Memory B cell (primary cell): ENCODE data around the gene NEBL.

Experiments used
- ATAC-seq: fragments of 150-1000 bp; cut with Tn5 transposase; 2 replicates; pipeline ENCODE4 v1.10.0; 2021; ENCODE audit warnings: low read depth, mild to moderate bottlenecking, moderate library complexity
- DNase-seq, 2 donors: peaks; one replicate each; pipeline ENCODE4 v3.0.0; 2022; ENCODE audit warnings: low spot score in 2 of 2
- H3K27ac Mint-ChIP-seq: one replicate; pipeline ENCODE4 v1.8.0; 2022; ENCODE audit warnings: mild to moderate bottlenecking, moderate library complexity, mixed read lengths
- H3K27me3 Mint-ChIP-seq: one replicate; pipeline ENCODE4 v1.8.0; 2022; ENCODE audit warnings: mixed read lengths
- H3K36me3 Mint-ChIP-seq: one replicate; pipeline ENCODE4 v1.8.0; 2022; ENCODE audit warnings: mild to moderate bottlenecking, mixed read lengths
- H3K4me1 Mint-ChIP-seq: one replicate; pipeline ENCODE4 v1.8.0; 2022; ENCODE audit warnings: mixed read lengths
- H3K4me3 Mint-ChIP-seq: one replicate; pipeline ENCODE4 v1.8.0; 2022; ENCODE audit warnings: mild to moderate bottlenecking, moderate library complexity, mixed read lengths
- H3K9me3 Mint-ChIP-seq: one replicate; pipeline ENCODE4 v1.8.0; 2022; ENCODE audit warnings: mixed read lengths

NEBL gene

DNA sequence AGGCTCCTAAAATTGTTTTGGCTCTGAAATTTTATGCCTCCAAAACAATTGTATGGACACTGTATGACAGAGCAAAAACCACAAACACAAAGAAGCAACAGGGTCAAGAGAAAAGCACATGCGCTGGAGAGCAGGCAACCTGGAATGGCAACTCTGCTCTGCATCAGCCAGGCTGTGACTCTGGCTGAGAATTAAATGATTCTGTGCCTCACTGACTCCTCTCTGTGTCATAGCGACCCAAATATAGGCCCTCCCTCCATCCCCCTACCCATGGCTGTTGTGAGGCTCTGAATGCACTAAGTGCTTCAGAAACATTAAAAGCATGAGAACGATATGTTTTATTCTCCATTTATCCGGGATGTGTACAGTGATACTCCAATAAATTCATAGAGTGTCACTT, 24.9 kb upstream of the NEBL start:
- H3K36me3 Mint-ChIP-seq: no peaks in the 10 kb centered on the region

DNA sequence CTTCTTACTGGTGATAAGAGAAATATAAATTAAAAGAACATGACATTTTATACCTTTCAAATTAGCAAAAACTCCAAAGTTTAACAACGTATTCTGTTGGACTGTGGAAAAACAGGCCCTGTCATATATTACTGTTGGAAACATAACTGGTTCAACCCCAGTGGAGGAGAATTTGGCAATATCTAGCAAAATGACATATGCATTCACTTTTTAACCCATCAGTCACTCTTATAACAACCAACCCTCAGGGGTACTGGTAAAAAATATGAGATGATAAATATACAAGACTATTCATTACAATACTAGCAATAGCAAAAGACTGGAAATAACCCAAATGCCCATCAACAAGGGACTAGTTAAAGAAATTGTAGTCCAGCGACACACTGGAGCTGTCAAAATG, 22.9 kb upstream of the NEBL start:
- Mint-ChIP-seq H3K9me3 (no peaks in the 10 kb centered on the region), H3K4me1 (no peaks in the 10 kb centered on the region), H3K4me3 (no peak overlapping the region), H3K27me3 (peaks cover 6% of the 10 kb centered on the region), H3K27ac (no peak overlapping the region), H3K36me3 (no peaks in the 10 kb centered on the region)
- no peak for ATAC-seq
- no peak for DNase-seq

More for the DNA sequence above, 24.9 kb upstream of the NEBL start:
- Mint-ChIP-seq H3K27ac (no peak overlapping the region), H3K4me1 (no peaks in the 10 kb centered on the region), H3K9me3 (no peaks in the 10 kb centered on the region), H3K27me3 (peaks cover 6% of the 10 kb centered on the region), H3K4me3 (no peak overlapping the region)
- no peak for DNase-seq
- no peak for ATAC-seq

DNA sequence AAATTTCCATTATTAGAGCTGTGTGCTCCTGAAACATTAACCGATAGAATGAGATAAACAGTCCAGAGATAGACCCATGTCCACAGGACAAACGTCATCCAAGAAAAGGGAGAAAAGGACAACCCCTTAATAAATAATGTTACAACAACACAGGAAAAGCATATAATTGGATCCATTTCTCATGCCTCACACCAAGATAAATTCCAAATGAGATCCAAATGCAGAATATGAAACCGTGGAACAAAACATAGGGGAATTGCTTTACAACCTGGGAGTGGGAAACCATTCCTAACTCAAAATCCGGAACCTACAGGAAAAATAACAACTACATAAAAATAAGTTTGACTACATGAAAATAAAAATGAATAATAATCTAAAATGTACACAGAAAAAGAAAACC, 22.4 kb upstream of the NEBL start:
- Mint-ChIP-seq H3K4me1 (no peaks in the 10 kb centered on the region), H3K9me3 (no peaks in the 10 kb centered on the region), H3K27me3 (peaks cover 6% of the 10 kb centered on the region), H3K27ac (no peak overlapping the region), H3K4me3 (no peak overlapping the region), H3K36me3 (no peaks in the 10 kb centered on the region)
- DNase-seq (no peak), ATAC-seq (no peak)

DNA sequence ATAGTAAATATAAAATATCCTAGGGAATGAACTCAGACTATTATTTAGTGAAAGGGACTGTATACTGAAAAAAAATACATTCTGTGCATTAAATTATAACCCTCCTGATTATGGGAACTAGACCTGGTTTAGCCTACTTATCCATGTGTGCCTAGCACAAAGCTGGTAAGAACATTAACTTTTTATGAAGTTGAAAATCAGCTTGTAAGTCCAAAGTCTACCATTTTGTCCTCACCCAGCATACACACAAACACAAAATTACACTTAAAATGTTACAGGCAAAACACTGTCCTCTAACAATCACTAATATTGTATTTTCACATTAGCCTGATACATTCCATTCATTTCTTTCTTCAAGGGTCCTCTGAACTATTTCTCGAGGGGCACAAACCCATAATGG, 19.9 kb upstream of the NEBL start:
- DNase-seq: no peak
- Mint-ChIP-seq H3K4me1 (no peaks in the 10 kb centered on the region), H3K9me3 (no peaks in the 10 kb centered on the region), H3K27me3 (peaks cover 8% of the 10 kb centered on the region), H3K36me3 (no peaks in the 10 kb centered on the region), H3K27ac (no peak overlapping the region), H3K4me3 (no peak overlapping the region)
- no peak for ATAC-seq

DNA sequence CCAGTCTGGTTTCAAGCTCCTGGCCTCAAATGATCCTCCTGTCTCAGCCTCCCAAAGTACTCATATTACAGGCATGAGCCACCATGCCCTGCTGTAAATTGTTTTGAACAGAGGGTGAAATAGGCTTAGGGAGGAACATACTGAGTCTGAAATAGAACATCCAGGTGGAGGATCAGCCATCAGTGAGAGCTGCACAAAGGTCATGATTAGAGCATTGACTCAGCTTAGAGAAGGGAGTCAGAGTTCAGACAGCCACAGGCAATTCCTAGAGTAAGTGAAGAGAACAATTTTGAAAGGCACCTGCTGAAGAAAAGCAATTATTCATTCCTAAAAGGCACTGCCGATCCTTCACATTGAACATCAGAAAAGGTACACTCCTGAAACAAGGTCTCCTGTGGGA, 15.9 kb upstream of the NEBL start:
- DNase-seq: no peak
- no peak for ATAC-seq
- Mint-ChIP-seq H3K4me1 (no peaks in the 10 kb centered on the region), H3K27me3 (peaks cover 7% of the 10 kb centered on the region), H3K36me3 (no peaks in the 10 kb centered on the region), H3K4me3 (no peak overlapping the region), H3K27ac (no peak overlapping the region), H3K9me3 (no peaks in the 10 kb centered on the region)

DNA sequence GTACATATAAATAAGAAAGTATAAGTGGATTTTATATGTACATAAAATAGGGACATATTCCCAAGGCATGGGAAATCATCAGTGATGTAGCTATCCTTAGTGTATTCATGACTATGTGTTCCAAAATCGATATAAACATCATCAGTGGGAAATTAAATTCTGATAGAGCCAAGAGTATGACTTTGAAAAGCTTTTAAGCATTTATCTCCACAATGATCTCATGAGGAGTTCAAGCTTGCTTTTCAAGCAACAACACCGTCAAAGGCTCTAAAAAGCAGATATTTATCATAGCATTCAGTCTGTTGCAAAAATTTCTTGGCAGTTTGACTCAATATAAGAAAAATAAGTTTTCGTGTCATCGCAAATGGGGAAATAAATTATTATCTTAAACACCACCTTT, 14.5 kb upstream of the NEBL start:
- Mint-ChIP-seq H3K9me3 (no peaks in the 10 kb centered on the region), H3K27me3 (peaks cover 6% of the 10 kb centered on the region), H3K4me3 (no peak overlapping the region), H3K4me1 (no peaks in the 10 kb centered on the region), H3K36me3 (no peaks in the 10 kb centered on the region), H3K27ac (no peak overlapping the region)
- DNase-seq (no peak), ATAC-seq (no peak)

DNA sequence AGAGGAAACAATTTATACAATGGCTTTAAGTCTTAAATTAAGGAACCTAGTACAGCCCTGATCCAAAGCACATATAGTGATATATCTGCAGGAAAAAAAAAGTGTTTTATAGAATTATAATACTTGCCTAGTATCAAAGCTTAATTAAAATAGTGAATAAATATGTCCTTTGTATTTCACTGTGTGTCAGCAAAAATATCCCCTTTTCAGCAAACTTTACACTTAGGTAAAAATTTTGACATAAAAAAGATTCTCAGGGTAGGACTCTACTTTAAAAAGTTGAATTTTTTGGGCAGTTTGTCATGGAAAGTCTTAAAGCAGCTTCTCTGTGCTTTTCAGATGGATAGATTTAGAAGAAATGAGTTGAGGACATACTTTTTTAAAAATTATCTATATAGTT, 12.7 kb upstream of the NEBL start:
- H3K36me3 Mint-ChIP-seq: no peaks in the 10 kb centered on the region
- H3K27ac Mint-ChIP-seq: no peak overlapping the region
- no peaks in the 10 kb centered on the region for H3K4me1 Mint-ChIP-seq
- DNase-seq (no peak), ATAC-seq (no peak)
- H3K9me3 Mint-ChIP-seq: no peaks in the 10 kb centered on the region
- peaks cover 4% of the 10 kb centered on the region for H3K27me3 Mint-ChIP-seq
- no peak overlapping the region for H3K4me3 Mint-ChIP-seq

DNA sequence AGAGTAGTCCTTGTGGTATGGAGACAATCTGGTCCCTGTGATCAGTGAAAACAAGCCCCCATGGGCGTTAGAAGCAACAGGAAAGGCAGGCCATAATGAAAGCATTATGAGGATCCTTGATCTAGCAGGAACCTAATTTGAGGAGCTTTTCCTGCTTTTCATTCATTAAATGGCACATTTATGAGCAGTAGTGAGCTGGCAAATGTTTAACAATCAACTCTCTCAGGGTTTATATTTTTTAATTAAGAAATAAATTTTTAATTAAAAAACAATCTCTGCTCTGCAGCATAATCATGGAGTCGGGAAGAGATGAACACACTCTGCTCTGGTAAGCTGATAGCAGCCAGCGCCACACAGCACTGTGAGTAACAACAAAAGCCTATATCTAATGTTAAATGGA, 11.3 kb upstream of the NEBL start:
- no peaks in the 10 kb centered on the region for H3K9me3 Mint-ChIP-seq
- H3K27me3 Mint-ChIP-seq: peaks cover 2% of the 10 kb centered on the region
- DNase-seq (no peak), ATAC-seq (no peak)
- no peak overlapping the region for H3K27ac Mint-ChIP-seq
- H3K4me3 Mint-ChIP-seq: no peak overlapping the region
- no peaks in the 10 kb centered on the region for H3K4me1 Mint-ChIP-seq
- H3K36me3 Mint-ChIP-seq: no peaks in the 10 kb centered on the region

DNA sequence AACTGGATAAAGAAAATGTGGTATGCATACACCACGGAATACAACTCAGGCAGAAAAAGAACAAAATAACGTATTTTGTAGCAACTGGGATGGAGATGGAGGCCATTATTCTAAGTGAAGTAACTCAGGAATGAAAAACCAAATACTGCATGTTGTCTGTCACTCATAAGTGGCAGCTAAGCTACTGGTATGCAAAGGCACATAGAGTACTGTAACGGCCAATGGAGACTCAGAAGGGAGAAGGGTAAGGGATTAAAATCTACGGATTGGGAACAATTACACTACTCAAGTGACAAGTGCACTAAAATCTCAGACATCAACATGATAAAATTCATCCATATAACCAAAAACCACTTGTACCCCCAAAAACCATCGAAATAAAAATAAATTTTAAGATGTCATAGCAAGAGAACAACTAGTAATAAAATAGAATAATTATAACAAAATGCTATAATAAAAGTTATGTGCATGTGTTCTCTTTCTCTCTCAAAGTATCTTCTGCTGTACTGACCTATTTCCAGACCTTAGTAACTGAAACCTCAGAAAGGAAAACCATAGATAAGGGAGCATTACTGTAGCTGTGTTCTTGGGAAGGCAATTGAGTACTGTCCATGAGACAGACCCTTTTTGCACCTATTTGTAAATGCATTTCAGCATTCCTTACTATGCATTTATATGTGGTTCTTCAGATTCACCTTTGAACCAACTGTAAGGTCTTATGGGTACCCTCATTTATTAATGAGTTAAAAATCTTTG, 6.7 kb upstream of the NEBL start:
- Mint-ChIP-seq H3K27me3 (no peaks in the 10 kb centered on the region), H3K36me3 (no peaks in the 10 kb centered on the region), H3K27ac (no peak overlapping the region), H3K4me1 (no peaks in the 10 kb centered on the region), H3K4me3 (no peak overlapping the region), H3K9me3 (no peaks in the 10 kb centered on the region)
- ATAC-seq (no peak), DNase-seq (no peak)

DNA sequence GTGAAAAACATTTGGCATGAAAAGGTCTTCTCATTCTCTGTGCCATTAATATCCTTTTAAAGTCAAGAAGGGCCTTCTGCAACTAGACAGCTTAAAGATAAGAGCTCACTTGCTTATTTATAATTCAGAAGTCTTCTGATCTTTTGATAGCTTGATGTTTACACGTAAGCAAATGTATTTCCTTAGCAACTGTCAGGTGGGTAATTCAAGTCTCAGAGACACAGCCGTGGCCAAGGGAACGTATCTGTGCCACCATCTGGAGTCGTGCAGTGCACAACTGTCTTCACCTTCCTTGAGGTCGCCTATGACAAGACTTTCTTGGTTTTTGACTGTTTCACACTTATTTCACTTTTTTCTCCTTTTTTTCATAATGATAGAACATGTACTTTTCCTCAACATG, 4.0 kb upstream of the NEBL start:
- Mint-ChIP-seq H3K9me3 (no peaks in the 10 kb centered on the region), H3K4me3 (no peak overlapping the region), H3K27ac (no peak overlapping the region), H3K4me1 (no peaks in the 10 kb centered on the region), H3K36me3 (no peaks in the 10 kb centered on the region), H3K27me3 (no peaks in the 10 kb centered on the region)
- DNase-seq: no peak
- no peak for ATAC-seq

DNA sequence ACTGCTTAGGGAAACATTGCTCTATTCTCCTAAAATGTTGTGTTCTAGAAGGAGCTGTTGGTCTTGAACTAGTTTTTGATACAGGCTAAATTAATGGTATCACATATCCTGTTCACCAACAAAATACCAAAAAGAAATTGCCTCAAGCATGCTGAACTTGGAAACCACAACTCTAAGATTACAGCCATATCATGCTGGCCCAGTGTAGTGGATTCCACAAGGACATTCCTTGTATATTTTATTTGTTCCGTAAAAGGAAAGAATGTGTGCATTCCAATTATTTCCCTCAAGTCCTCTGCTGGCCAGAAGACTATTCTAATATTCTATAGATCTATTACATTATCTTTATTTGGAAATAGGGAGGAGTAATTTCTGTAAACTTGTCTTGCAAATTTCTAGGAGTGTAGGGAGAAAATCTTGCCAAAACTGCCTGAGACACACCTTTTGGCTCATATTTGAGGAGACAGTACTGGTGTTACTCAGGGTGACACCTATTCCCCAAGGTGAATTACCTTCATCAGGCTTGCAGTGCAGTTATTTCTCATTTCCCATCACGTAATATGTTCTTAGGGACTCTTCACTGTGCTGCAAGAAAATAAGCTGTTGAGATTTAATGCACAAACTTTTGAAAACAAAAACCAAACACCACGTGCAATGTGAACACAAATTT, 1.9 kb upstream of the NEBL start:
- H3K4me1 Mint-ChIP-seq: no peaks in the 10 kb centered on the region
- H3K4me3 Mint-ChIP-seq: no peak overlapping the region
- H3K9me3 Mint-ChIP-seq: no peaks in the 10 kb centered on the region
- H3K27me3 Mint-ChIP-seq: no peaks in the 10 kb centered on the region
- no peak overlapping the region for H3K27ac Mint-ChIP-seq
- DNase-seq (no peak), ATAC-seq (no peak)
- H3K36me3 Mint-ChIP-seq: no peaks in the 10 kb centered on the region

DNA sequence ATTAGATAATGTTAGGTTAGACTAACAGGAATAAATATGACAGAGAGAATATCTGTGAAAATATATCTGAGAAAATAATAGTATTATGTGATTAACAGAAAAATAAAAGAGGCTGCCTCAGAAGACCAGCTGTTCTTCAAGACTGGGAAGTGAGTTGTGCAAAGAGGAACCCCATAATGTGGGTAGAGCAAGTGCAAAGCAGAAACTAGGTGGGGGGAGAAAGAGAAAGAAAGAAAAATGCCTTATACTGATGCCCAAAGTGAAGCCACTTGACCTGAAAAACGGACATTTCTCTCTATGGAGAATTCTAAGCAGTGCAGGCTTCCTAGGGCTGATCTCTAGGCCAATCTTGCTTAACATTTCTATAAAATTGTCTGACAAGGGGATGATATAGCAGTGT, 3.8 kb downstream of the NEBL start:
- Mint-ChIP-seq H3K4me1 (no peaks in the 10 kb centered on the region), H3K9me3 (no peaks in the 10 kb centered on the region), H3K36me3 (no peaks in the 10 kb centered on the region), H3K27me3 (peaks cover 5% of the 10 kb centered on the region), H3K27ac (no peak overlapping the region), H3K4me3 (no peak overlapping the region)
- DNase-seq: no peak
- ATAC-seq: no peak

DNA sequence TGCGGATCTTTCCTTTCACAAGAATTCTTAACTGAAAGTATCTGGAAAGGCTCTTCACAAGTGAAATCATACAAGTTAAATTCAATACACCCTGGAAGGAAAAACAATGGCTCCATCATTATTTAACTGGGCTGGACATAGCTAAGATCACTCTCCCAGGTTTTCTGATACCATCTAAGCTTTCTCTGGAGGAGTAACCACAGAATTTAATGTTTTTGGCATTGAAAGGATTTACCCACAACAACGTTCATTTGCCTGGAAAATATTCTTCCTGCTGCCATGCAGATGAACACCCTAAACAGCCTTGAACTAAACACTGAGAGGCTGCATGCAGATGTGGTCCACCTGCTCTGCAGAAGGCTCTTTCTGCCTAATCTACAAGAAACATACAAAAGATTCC, 4.3 kb downstream of the NEBL start:
- ATAC-seq: no peak
- H3K27ac Mint-ChIP-seq: no peak overlapping the region
- peaks cover 5% of the 10 kb centered on the region for H3K27me3 Mint-ChIP-seq
- DNase-seq: no peak
- H3K4me1 Mint-ChIP-seq: no peaks in the 10 kb centered on the region
- H3K36me3 Mint-ChIP-seq: no peaks in the 10 kb centered on the region
- H3K4me3 Mint-ChIP-seq: no peak overlapping the region
- no peaks in the 10 kb centered on the region for H3K9me3 Mint-ChIP-seq

DNA sequence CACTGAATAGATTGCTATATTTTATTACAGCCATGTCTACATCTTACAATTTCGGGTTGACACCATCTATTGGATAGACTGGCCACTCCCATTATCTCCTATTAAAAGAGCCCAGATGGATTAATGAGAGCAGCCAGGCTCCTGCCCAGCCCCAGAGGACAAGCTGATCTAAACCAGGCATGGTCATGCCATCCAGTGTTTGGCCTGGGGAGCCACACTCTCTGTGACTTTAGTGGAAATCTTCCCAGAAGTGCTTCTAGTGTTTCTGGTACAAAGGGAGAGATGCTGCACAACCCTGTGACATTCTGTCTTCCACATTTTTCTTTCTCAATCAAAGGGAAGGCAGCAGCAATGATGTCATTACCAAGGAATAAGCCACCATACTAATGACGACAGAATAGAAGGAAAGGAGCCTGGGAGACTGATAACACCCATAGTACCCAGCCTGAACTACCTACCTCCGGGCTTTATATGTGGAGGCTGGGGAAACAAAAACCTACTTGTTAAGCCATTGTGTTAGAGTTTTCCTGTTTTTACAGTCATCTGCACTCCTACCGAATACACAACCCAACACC, 5.0 kb downstream of the NEBL start:
- no peak overlapping the region for H3K27ac Mint-ChIP-seq
- H3K27me3 Mint-ChIP-seq: peaks cover 5% of the 10 kb centered on the region
- H3K4me1 Mint-ChIP-seq: no peaks in the 10 kb centered on the region
- H3K9me3 Mint-ChIP-seq: no peaks in the 10 kb centered on the region
- ATAC-seq (no peak), DNase-seq (no peak)
- no peaks in the 10 kb centered on the region for H3K36me3 Mint-ChIP-seq
- H3K4me3 Mint-ChIP-seq: no peak overlapping the region

DNA sequence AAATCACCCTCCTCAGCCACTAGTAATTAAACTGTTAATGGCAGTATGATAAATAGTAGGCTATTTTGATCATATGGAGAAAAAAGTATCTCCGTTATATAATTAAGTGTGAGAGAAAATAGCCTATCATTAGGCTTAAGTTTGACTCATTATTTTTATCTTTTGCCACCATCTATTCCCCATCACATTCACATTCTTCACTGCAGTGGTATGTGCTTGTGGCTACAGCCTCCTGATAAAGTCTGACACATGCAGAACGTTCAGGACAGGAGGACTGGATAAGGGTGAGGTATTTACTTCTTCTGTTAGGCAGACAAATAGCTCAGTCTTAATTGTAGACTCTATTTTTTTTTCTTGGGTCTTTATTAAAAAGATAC, 5.8 kb downstream of the NEBL start:
- H3K27me3 Mint-ChIP-seq: peaks cover 5% of the 10 kb centered on the region
- H3K4me3 Mint-ChIP-seq: no peak overlapping the region

More for the DNA sequence above, 5.8 kb downstream of the NEBL start:
- no peaks in the 10 kb centered on the region for H3K9me3 Mint-ChIP-seq
- H3K36me3 Mint-ChIP-seq: no peaks in the 10 kb centered on the region
- ATAC-seq (no peak), DNase-seq (no peak)
- H3K27ac Mint-ChIP-seq: no peak overlapping the region
- H3K4me1 Mint-ChIP-seq: no peaks in the 10 kb centered on the region
